Measurements from ENCODE around the gene KRTAP10-10.
"Not testable (repeated sequence)": the region's sequence is repeated elsewhere in the genome, so short reads cannot be mapped to it uniquely, and the experiment has no call there.

KRTAP10-10 gene

GRCh38 chr21:44603109-44603875 is 33.9 kb upstream of the KRTAP10-10 start:
- no peak for DNase-seq

- no peak for DNase-seq
These were observed 33.2 kb upstream of the KRTAP10-10 start for GRCh38 chr21:44603911-44604310.

- DNase-seq = no peak
These were observed 30.7 kb upstream of the KRTAP10-10 start for GRCh38 chr21:44606495-44606894.

- no peak for DNase-seq
These were observed 28.0 kb upstream of the KRTAP10-10 start for GRCh38 chr21:44609193-44609592.

GRCh38 chr21:44610157-44610843 is 26.9 kb upstream of the KRTAP10-10 start:
- DNase-seq = not testable (repeated sequence)

- DNase-seq = no peak
These were observed 25.6 kb upstream of the KRTAP10-10 start for GRCh38 chr21:44611551-44611950.

- no peak for DNase-seq
These were observed 25.1 kb upstream of the KRTAP10-10 start, which contains the start of gene KRTAP10-8 for GRCh38 chr21:44612029-44612486. Gene KRTAP10-8, plus strand, starts transcription at chr21:44612079. Its CDS starts 22 bp downstream, at chr21:44612101.

GRCh38 chr21:44612669-44613229 is 24.4 kb upstream of the KRTAP10-10 start:
- no peak for DNase-seq

- DNase-seq = no peak
These were observed 23.6 kb upstream of the KRTAP10-10 start for GRCh38 chr21:44613386-44614155.

GRCh38 chr21:44614161-44614631 is 23.0 kb upstream of the KRTAP10-10 start:
- DNase-seq = no peak

GRCh38 chr21:44614961-44615391 is 22.2 kb upstream of the KRTAP10-10 start:
- DNase-seq = no peak

GRCh38 chr21:44615466-44615865 is 21.7 kb upstream of the KRTAP10-10 start:
- no peak for DNase-seq

- DNase-seq = no peak
These were observed 21.1 kb upstream of the KRTAP10-10 start for GRCh38 chr21:44615911-44616590.

- DNase-seq = no peak
These were observed 20.6 kb upstream of the KRTAP10-10 start for GRCh38 chr21:44616591-44616926.

- no peak for DNase-seq
These were observed 20.1 kb upstream of the KRTAP10-10 start for GRCh38 chr21:44617071-44617501.

GRCh38 chr21:44618504-44618903 is 18.7 kb upstream of the KRTAP10-10 start:
- DNase-seq = no peak

- peak in 2 of 4 experiments; percentile 36 to 37 for DNase-seq
These were observed 18.2 kb upstream of the KRTAP10-10 start for GRCh38 chr21:44618909-44619308.

GRCh38 chr21:44619886-44620285 is 17.3 kb upstream of the KRTAP10-10 start:
- DNase-seq = no peak

- no peak for DNase-seq
These were observed 13.6 kb upstream of the KRTAP10-10 start for GRCh38 chr21:44623575-44623974.

GRCh38 chr21:44625756-44626155 is 11.4 kb upstream of the KRTAP10-10 start:
- DNase-seq = no peak

- DNase-seq = no peak
These were observed 10.9 kb upstream of the KRTAP10-10 start for GRCh38 chr21:44626262-44626661.

- no peak for DNase-seq
These were observed 10.4 kb upstream of the KRTAP10-10 start, which contains the start of gene KRTAP10-9 for GRCh38 chr21:44626673-44627143. Gene KRTAP10-9, plus strand, starts transcription at chr21:44627093. Its CDS starts 79 bp downstream, at chr21:44627172.
